Measurements from ENCODE around the gene GIPC3.

DNA sequence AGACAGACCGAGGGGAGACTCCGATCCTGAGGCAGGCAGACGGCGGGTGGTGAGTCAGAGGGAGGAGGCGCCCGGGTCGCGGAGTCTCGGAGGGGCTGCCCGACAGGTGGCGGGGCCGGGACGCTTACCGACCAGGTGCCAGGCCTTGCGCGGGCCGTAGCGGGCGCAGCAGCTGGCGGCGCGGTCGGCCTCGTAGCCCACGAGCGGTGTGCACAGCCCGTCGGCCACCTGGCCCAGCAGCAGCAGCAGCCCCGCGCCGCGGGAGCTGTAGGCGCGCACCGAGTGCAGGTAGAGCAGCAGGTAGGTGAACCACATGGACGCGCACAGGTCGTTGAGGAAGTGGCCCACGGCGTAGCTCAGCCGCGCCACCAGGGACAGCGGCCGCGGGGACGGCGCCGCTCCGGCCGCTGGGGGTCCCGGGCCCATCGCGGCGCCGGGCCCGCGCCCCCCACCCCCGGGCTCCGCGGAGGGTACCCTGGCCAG, 28.3 kb upstream of the GIPC3 start:
- no peak for TF ChIP-seq YY1 (IDR thresholded peaks at IDR 0.05; ENCODE audit: insufficient read depth, insufficient read length)
- TF ChIP-seq ZNF274 (IDR thresholded peaks at IDR 0.05; ENCODE audit: low read depth, low read length), result no peak
- no peak for TF ChIP-seq SUZ12 (IDR thresholded peaks at IDR 0.05; ENCODE audit: extremely low read depth, insufficient read depth, insufficient read length)
